GM23338 (cell line): ENCODE data around the gene UBE2D3.

Experiments
- CREB1 ChIP-seq: fragments of 250-450 bp; sonication (Bioruptor Pico); IDR thresholded peaks from 2 replicates; pipeline ENCODE4 v1.5.0; 2020; ENCODE audit warnings: low read depth, mild to moderate bottlenecking, moderate library complexity
- EZH2 ChIP-seq: fragments of 200-600 bp; sonication (generic); IDR thresholded peaks from one replicate; pipeline ENCODE4 v1.8.0; 2017; ENCODE audit warnings: antibody characterized with exemption, mild to moderate bottlenecking, low read depth; ENCODE audit not compliant: unreplicated experiment
- EZH2phosphoT487 ChIP-seq: fragments of 200-600 bp; sonication (generic); IDR thresholded peaks from one replicate; pipeline ENCODE4 v1.8.1; 2018; ENCODE audit warnings: antibody characterized with exemption; ENCODE audit not compliant: unreplicated experiment
- JUNB ChIP-seq: IDR thresholded peaks from one replicate; pipeline ENCODE4 v1.6.1; 2016; ENCODE audit warnings: antibody characterized with exemption; ENCODE audit not compliant: unreplicated experiment
- NANOG ChIP-seq: IDR thresholded peaks from 2 replicates; pipeline ENCODE4 v1.6.1; 2016; ENCODE audit warnings: antibody characterized with exemption, borderline replicate concordance
- POLR2AphosphoS5 ChIP-seq: IDR thresholded peaks from 2 replicates; pipeline ENCODE4 v1.6.1; 2016; ENCODE audit warnings: antibody characterized with exemption, low read depth
- STAT1 ChIP-seq: IDR thresholded peaks from one replicate; pipeline ENCODE4 v1.6.1; 2016; ENCODE audit warnings: antibody characterized with exemption; ENCODE audit not compliant: unreplicated experiment
- ZNF114 ChIP-seq: fragments of 250-450 bp; sonication (Bioruptor Pico); IDR thresholded peaks from 2 replicates; pipeline ENCODE4 v1.5.0; 2020; ENCODE audit warnings: mild to moderate bottlenecking, moderate library complexity
- ZNF331 ChIP-seq: fragments of 250-450 bp; sonication (Bioruptor Pico); IDR thresholded peaks from 2 replicates; pipeline ENCODE4 v1.5.0; 2020; ENCODE audit warnings: low read depth, mild to moderate bottlenecking, moderate library complexity
- TF ChIP-seq, protein P1 (sequence below), 2 experiments: fragments of 200-600 bp in 1 of 2; sonication (generic) in 1 of 2; conservative IDR thresholded peaks; 2 replicates each; pipeline versions ENCODE4 v1.5.1 to v1.6.1; 2016 to 2017; ENCODE audit warnings: antibody characterized with exemption in 2 of 2, low read depth in 2 of 2, mild to moderate bottlenecking in 2 of 2, moderate library complexity in 1 of 2
- TF ChIP-seq, protein P2 (sequence below): IDR thresholded peaks from one replicate; pipeline ENCODE4 v1.6.1; 2018; ENCODE audit warnings: antibody characterized with exemption; ENCODE audit not compliant: unreplicated experiment
- TF ChIP-seq, protein P3 (sequence below): IDR thresholded peaks from 2 replicates; pipeline ENCODE4 v1.6.1; 2016; ENCODE audit warnings: antibody characterized with exemption

DNA sequence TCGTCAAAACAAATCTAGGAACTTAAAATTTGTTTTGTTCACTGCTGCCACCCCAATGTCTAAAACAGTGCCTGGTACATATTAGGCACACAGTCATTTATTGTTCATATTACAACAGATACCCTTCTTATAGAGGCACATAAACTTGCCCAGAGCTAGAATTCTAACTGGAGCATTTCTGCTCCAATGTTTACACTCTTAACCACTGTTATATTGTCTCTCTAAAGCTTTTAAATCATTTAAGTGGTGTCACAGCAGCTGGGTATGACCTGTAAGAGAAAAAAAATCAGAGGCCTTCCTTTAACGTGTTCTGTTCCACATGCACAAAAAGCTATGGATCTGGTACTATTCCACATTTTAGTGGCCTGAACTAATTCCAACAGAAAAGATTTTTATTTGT is 3.0 kb downstream of the UBE2D3 start:
- TF ChIP-seq, protein P1, sequence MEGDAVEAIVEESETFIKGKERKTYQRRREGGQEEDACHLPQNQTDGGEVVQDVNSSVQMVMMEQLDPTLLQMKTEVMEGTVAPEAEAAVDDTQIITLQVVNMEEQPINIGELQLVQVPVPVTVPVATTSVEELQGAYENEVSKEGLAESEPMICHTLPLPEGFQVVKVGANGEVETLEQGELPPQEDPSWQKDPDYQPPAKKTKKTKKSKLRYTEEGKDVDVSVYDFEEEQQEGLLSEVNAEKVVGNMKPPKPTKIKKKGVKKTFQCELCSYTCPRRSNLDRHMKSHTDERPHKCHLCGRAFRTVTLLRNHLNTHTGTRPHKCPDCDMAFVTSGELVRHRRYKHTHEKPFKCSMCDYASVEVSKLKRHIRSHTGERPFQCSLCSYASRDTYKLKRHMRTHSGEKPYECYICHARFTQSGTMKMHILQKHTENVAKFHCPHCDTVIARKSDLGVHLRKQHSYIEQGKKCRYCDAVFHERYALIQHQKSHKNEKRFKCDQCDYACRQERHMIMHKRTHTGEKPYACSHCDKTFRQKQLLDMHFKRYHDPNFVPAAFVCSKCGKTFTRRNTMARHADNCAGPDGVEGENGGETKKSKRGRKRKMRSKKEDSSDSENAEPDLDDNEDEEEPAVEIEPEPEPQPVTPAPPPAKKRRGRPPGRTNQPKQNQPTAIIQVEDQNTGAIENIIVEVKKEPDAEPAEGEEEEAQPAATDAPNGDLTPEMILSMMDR (conservative IDR thresholded peaks at IDR 0.05; ENCODE audit: low read depth in 2 of 2): no peak
- TF ChIP-seq, protein P2, sequence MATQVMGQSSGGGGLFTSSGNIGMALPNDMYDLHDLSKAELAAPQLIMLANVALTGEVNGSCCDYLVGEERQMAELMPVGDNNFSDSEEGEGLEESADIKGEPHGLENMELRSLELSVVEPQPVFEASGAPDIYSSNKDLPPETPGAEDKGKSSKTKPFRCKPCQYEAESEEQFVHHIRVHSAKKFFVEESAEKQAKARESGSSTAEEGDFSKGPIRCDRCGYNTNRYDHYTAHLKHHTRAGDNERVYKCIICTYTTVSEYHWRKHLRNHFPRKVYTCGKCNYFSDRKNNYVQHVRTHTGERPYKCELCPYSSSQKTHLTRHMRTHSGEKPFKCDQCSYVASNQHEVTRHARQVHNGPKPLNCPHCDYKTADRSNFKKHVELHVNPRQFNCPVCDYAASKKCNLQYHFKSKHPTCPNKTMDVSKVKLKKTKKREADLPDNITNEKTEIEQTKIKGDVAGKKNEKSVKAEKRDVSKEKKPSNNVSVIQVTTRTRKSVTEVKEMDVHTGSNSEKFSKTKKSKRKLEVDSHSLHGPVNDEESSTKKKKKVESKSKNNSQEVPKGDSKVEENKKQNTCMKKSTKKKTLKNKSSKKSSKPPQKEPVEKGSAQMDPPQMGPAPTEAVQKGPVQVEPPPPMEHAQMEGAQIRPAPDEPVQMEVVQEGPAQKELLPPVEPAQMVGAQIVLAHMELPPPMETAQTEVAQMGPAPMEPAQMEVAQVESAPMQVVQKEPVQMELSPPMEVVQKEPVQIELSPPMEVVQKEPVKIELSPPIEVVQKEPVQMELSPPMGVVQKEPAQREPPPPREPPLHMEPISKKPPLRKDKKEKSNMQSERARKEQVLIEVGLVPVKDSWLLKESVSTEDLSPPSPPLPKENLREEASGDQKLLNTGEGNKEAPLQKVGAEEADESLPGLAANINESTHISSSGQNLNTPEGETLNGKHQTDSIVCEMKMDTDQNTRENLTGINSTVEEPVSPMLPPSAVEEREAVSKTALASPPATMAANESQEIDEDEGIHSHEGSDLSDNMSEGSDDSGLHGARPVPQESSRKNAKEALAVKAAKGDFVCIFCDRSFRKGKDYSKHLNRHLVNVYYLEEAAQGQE: no peak
- TF ChIP-seq EZH2 (no peak), CREB1 (no peak), POLR2AphosphoS5 (no peak), JUNB (no peak), EZH2phosphoT487 (no peak), STAT1 (no peak), ZNF114 (no peak), ZNF331 (CRISPR knock-in tag) (no peak), NANOG (no peak)
- TF ChIP-seq, protein P3, sequence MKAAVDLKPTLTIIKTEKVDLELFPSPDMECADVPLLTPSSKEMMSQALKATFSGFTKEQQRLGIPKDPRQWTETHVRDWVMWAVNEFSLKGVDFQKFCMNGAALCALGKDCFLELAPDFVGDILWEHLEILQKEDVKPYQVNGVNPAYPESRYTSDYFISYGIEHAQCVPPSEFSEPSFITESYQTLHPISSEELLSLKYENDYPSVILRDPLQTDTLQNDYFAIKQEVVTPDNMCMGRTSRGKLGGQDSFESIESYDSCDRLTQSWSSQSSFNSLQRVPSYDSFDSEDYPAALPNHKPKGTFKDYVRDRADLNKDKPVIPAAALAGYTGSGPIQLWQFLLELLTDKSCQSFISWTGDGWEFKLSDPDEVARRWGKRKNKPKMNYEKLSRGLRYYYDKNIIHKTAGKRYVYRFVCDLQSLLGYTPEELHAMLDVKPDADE: no peak
